OCI-LY3 (cell line): ENCODE measurements around the gene MATN4.

ENCODE experiments used
- H2AFZ ChIP-seq: fragments of 200-600, 300-600 bp; shearing (Covaris generic); 2 replicates; pipeline ENCODE4 v1.6.0; 2014; ENCODE audit warnings: antibody characterized with exemption, low read depth, low read length
- H3K27ac ChIP-seq: fragments of 200-600, 300-600 bp; sonication (generic); 2 replicates; pipeline ENCODE4 v1.5.1; 2014; ENCODE audit warnings: mild to moderate bottlenecking, low read length, moderate library complexity, mixed read lengths
- H3K27me3 ChIP-seq: fragments of 200-600, 300-600 bp; sonication (generic); 2 replicates; pipeline ENCODE4 v1.6.1; 2014; ENCODE audit warnings: low read depth, low read length, mixed read lengths
- H3K36me3 ChIP-seq: fragments of 200-600, 300-600 bp; sonication (generic); replicated peaks from 2 replicates; pipeline ENCODE3; 2014; ENCODE audit warnings: low read depth, low read length, mixed read lengths
- H3K4me1 ChIP-seq: fragments of 300-600, 200-600 bp; sonication (generic); 2 replicates; pipeline ENCODE4 v1.6.1; 2014; ENCODE audit warnings: low read length, mixed read lengths
- H3K4me2 ChIP-seq: fragments of 200-600, 300-600 bp; sonication (generic); 2 replicates; pipeline ENCODE4 v1.6.1; 2014; ENCODE audit warnings: low read length, mixed read lengths
- H3K4me3 ChIP-seq: fragments of 300-600, 200-600 bp; sonication (generic); 2 replicates; pipeline ENCODE4 v1.5.1; 2014; ENCODE audit warnings: antibody characterized with exemption, mild to moderate bottlenecking, low read length, moderate library complexity
- H3K79me2 ChIP-seq: fragments of 300-600, 200-600 bp; shearing (Covaris generic); 2 replicates; pipeline ENCODE4 v1.6.1; 2014; ENCODE audit warnings: mild to moderate bottlenecking, low read length, mixed read lengths
- H3K9ac ChIP-seq: fragments of 300-600, 200-600 bp; shearing (Covaris generic); 2 replicates; pipeline ENCODE4 v1.6.0; 2014; ENCODE audit warnings: mild to moderate bottlenecking, low read length, moderate library complexity
- H3K9me3 ChIP-seq: fragments of 200-600, 300-600 bp; shearing (Covaris generic); 2 replicates; pipeline ENCODE4 v1.6.1; 2014; ENCODE audit warnings: low read length, mixed read lengths; ENCODE audit not compliant: insufficient read depth
- H4K20me1 ChIP-seq: fragments of 200-600, 300-600 bp; sonication (generic); 2 replicates; pipeline ENCODE4 v1.6.1; 2016; ENCODE audit warnings: low read length, mixed read lengths; ENCODE audit not compliant: insufficient read depth
- CTCF ChIP-seq: fragments of 200-600, 300-600 bp; sonication (generic); IDR thresholded peaks from 2 replicates; pipeline ENCODE4 v1.5.1; 2014; ENCODE audit warnings: antibody characterized with exemption, low read length, low read depth
- EZH2phosphoT487 ChIP-seq: fragments of 200-600 bp; shearing (Covaris generic); IDR thresholded peaks from 2 replicates; pipeline ENCODE4 v1.6.1; 2018; ENCODE audit warnings: antibody characterized with exemption, mixed run types, low read depth

The MATN4 gene

GRCh38 chr20:45269754-45270270, 38.3 kb downstream of the MATN4 start:
- Histone ChIP-seq H4K20me1 (no peaks in the 10 kb centered on the region), H3K27me3 (peaks cover 91% of the 10 kb centered on the region), H3K27ac (no peak overlapping the region), H2AFZ (no peak overlapping the region), H3K79me2 (no peaks in the 10 kb centered on the region), H3K36me3 (no peaks in the 10 kb centered on the region), H3K4me1 (no peaks in the 10 kb centered on the region), H3K4me3 (no peak overlapping the region), H3K9me3 (no peaks in the 10 kb centered on the region), H3K4me2 (no peak overlapping the region), H3K9ac (no peak overlapping the region)
- TF ChIP-seq EZH2phosphoT487 (no peak), CTCF (no peak)

DNA sequence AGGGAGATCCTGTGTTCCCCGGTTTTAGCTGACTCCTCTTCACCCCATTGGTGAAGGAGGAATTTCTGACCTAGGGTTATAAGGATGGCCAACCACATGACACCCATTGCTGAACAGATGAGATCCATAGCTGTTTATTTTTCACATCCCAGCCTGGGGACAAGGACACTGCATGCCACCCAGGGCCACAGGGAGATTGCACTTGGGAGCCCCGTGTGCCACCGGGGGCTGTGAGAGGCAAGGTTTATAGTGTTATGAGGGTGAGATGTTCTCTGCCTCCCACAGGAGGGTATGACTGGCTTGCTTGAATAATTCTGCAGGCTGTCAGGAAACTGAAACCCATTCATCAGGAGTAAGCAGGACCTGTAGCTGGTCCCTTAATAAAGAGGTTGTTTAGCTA, 39.0 kb downstream of the MATN4 start:
- H3K4me1 ChIP-seq = no peaks in the 10 kb centered on the region
- no peak overlapping the region for H3K9ac ChIP-seq
- H3K4me3 ChIP-seq = no peak overlapping the region
- TF ChIP-seq CTCF (no peak), EZH2phosphoT487 (no peak)
- H3K79me2 ChIP-seq = no peaks in the 10 kb centered on the region
- no peak overlapping the region for H3K4me2 ChIP-seq
- H3K27me3 ChIP-seq = peaks cover 89% of the 10 kb centered on the region
- H2AFZ ChIP-seq = no peak overlapping the region
- no peaks in the 10 kb centered on the region for H4K20me1 ChIP-seq
- H3K9me3 ChIP-seq = no peaks in the 10 kb centered on the region
- H3K36me3 ChIP-seq = no peaks in the 10 kb centered on the region
- H3K27ac ChIP-seq = no peak overlapping the region

DNA sequence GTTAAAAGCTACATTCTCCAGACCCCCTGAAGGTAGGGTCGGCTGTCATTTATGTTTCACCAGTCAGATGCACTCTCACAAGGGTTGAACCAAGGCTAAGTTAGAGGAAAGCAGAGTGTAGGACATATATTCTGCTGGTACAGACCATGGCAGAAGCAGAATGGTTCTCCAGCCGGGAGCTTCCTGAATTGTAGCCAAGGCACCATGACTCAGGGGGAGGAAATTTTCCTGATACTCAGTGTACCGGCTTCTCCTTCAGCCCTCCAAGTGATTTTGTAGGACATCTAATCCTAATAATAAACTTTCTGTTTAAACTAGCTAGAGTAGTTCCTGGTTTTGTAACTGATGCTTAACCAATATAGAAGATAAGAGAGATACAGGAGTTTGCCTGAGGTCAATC, 39.6 kb downstream of the MATN4 start:
- TF ChIP-seq CTCF (no peak), EZH2phosphoT487 (no peak)

DNA sequence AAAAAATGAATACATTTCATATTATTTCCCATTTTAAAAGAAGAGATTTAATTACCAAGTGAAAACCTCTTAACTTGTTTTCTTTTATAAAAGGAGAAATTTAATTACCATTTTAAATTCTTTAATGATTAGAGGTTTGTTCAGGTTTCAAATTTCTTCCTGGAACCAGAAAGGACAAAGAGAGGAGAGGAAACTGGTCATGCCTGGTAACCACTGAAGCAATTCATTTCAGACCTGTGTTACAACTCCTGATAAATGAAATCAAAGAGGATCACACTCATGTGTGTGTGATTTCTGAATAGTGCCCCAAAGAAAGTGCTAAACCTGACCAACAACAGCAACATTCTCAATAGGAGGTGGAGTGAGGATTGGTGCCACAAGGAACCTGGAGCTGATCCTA, 41.1 kb downstream of the MATN4 start:
- H3K27ac ChIP-seq = no peak overlapping the region
- no peak overlapping the region for H3K9ac ChIP-seq
- TF ChIP-seq EZH2phosphoT487 (no peak), CTCF (no peak)
- H3K36me3 ChIP-seq = no peaks in the 10 kb centered on the region
- no peaks in the 10 kb centered on the region for H4K20me1 ChIP-seq
- H3K4me2 ChIP-seq = no peak overlapping the region
- no peak overlapping the region for H2AFZ ChIP-seq
- no peaks in the 10 kb centered on the region for H3K4me1 ChIP-seq
- H3K27me3 ChIP-seq = peaks cover 88% of the 10 kb centered on the region
- no peaks in the 10 kb centered on the region for H3K9me3 ChIP-seq
- H3K79me2 ChIP-seq = no peaks in the 10 kb centered on the region
- H3K4me3 ChIP-seq = no peak overlapping the region

More for the DNA sequence above, 39.6 kb downstream of the MATN4 start:
- H2AFZ ChIP-seq = no peak overlapping the region
- H3K4me1 ChIP-seq = no peaks in the 10 kb centered on the region
- no peak overlapping the region for H3K4me3 ChIP-seq
- peaks cover 88% of the 10 kb centered on the region for H3K27me3 ChIP-seq
- H3K9me3 ChIP-seq = no peaks in the 10 kb centered on the region
- H3K27ac ChIP-seq = no peak overlapping the region
- H4K20me1 ChIP-seq = no peaks in the 10 kb centered on the region
- H3K9ac ChIP-seq = no peak overlapping the region
- no peaks in the 10 kb centered on the region for H3K36me3 ChIP-seq
- no peak overlapping the region for H3K4me2 ChIP-seq
- H3K79me2 ChIP-seq = no peaks in the 10 kb centered on the region
